Measurements from ENCODE around the gene ANKS1B.

ANKS1B gene

DNA sequence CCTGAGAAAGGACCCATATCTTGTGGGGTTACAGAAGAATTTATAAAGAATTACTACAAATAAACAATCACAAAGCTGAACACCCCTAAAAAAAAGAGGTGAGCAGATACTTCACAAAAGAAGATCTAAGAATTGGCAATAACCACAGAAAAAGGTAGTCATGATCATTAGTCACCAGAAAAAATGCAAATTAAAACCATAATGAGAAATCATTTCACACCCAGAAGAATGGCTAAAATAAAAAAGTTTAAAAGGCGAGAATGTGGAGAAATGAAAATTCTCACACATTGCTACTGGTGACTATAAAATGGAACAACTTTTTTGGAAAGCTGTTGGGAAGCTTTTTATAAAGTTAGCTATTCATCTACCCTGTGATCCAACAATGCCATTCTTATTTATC, 545.3 kb downstream of the ANKS1B start:
- no peak for DNase-seq (ENCODE audit: low read depth)
- TF ChIP-seq, protein P1, sequence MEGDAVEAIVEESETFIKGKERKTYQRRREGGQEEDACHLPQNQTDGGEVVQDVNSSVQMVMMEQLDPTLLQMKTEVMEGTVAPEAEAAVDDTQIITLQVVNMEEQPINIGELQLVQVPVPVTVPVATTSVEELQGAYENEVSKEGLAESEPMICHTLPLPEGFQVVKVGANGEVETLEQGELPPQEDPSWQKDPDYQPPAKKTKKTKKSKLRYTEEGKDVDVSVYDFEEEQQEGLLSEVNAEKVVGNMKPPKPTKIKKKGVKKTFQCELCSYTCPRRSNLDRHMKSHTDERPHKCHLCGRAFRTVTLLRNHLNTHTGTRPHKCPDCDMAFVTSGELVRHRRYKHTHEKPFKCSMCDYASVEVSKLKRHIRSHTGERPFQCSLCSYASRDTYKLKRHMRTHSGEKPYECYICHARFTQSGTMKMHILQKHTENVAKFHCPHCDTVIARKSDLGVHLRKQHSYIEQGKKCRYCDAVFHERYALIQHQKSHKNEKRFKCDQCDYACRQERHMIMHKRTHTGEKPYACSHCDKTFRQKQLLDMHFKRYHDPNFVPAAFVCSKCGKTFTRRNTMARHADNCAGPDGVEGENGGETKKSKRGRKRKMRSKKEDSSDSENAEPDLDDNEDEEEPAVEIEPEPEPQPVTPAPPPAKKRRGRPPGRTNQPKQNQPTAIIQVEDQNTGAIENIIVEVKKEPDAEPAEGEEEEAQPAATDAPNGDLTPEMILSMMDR (conservative IDR thresholded peaks at IDR 0.05; ENCODE audit: control insufficient read depth, insufficient read depth, low read depth, low read length), result no peak
- H3K4me3 ChIP-seq (ENCODE audit: control insufficient read depth, low read depth, low read length), result no peak overlapping the region

DNA sequence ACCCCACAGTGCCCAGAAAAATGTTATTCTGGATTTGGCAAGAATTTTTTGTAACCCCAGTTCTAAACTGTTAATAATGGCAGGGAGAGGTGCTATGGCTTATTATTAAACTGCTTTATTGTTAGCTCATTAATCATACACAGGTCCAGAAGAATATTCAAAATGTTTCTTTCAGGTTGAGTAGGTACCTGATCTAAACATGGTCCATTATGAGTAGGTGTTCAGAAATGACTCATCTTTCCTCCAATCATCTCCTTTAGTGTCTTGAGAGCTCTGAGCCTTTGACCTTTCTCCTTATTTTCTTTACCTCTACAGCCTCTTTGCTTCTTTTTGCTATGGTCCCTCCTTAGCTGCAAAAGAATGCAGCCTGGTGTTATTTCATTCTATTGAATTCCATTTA, 548.2 kb downstream of the ANKS1B start:
- DNase-seq (ENCODE audit: low read depth), result no peak
- TF ChIP-seq, protein P1 (conservative IDR thresholded peaks at IDR 0.05; ENCODE audit: control insufficient read depth, insufficient read depth, low read depth, low read length), result no peak
- H3K4me3 ChIP-seq (ENCODE audit: control insufficient read depth, low read depth, low read length), result no peak overlapping the region

DNA sequence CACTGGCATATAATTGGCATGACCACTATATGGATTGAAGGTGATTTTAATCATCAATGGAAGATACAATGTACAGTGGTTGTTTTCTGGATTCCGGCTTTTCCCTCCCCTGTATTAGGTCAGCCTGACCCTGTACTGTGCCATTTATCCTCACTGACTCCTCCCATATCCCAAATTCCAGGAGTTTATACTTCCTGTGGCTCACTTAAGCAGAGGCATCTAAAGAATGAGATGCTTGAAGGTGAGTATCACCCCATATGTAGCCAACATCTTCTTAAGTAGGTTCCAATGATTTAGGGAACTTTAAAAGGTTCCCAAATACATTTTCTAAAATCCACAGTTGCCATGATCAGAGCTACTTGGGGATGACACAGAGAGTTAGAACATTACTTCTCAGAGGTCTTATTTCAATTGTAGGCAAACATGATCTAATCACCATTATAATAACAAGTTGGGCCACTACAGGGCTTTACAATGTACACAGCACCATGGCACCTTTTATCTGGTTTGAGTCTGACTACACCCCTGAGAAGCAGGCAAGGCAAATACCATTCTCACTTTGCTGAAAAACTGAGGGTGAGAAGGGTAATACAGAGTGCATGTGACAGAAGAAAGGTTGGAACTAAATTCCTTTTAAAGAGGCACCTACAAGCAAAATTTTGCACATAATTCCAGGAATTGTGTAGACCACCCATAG, 549.5 kb downstream of the ANKS1B start:
- TF ChIP-seq, protein P1 (conservative IDR thresholded peaks at IDR 0.05; ENCODE audit: control insufficient read depth, insufficient read depth, low read depth, low read length), result no peak
- no peak for DNase-seq (ENCODE audit: low read depth)
- no peak overlapping the region for H3K4me3 ChIP-seq (ENCODE audit: control insufficient read depth, low read depth, low read length)

DNA sequence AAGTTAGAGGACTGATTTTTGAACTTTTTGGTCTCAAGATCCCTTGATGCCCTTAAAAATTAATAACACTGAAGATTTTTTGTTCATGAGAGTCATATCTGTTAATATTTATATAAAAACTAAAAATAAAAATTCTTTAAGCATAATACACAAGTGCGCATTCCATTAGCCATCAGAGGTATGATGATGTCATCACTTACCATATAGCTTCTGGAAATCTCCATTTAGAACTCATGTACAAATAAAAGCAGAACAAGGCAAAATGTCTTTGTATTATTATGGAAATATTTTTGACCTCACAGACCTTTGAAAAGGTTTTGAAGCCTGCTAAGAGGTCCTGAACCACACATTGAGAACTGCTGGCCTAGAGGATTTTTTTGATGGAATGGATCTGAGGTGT, 551.6 kb downstream of the ANKS1B start:
- no peak for DNase-seq (ENCODE audit: low read depth)
- TF ChIP-seq, protein P1 (conservative IDR thresholded peaks at IDR 0.05; ENCODE audit: control insufficient read depth, insufficient read depth, low read depth, low read length), result no peak
- H3K4me3 ChIP-seq (ENCODE audit: control insufficient read depth, low read depth, low read length), result no peak overlapping the region

DNA sequence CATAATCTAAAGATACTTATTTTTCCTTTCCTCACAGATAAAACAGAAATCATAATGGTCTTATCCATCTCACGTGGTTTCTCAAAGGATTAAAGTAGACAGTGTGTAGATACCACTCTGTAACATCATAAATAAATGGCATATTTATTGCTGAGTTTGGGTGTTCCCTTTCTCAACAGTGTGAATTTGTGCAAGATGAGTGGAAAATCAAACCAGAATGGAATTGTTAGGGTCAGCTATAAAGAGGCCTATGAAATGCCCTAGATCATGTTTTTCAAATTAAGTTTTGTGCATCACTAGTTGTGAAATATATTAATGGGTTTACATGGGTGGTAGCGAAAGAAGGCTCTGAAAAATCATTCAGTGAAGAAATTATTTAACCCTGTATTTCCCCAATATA, 553.5 kb downstream of the ANKS1B start:
- no peak overlapping the region for H3K4me3 ChIP-seq (ENCODE audit: control insufficient read depth, low read depth, low read length)
- no peak for DNase-seq (ENCODE audit: low read depth)
- TF ChIP-seq, protein P1 (conservative IDR thresholded peaks at IDR 0.05; ENCODE audit: control insufficient read depth, insufficient read depth, low read depth, low read length), result no peak

DNA sequence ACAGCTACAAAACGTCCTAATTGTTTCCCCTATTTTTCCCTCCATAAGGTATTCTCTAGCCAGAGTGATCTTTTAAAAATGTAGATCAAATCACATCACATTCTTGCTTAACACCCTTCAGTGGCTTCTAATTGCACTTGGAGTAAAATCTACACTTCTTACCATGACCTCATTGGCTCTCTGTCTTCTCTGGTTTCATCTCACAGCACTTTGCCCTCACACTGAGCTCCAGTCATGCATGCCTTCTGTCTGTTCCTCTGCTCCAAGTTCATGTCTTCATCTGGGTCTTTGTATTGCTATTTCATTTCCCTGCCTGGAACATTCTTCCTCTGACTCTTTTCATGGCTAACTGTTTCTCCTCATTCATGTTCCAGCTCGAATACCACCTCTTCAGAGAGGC, 557.6 kb downstream of the ANKS1B start:
- TF ChIP-seq, protein P1 (conservative IDR thresholded peaks at IDR 0.05; ENCODE audit: control insufficient read depth, insufficient read depth, low read depth, low read length), result no peak

DNA sequence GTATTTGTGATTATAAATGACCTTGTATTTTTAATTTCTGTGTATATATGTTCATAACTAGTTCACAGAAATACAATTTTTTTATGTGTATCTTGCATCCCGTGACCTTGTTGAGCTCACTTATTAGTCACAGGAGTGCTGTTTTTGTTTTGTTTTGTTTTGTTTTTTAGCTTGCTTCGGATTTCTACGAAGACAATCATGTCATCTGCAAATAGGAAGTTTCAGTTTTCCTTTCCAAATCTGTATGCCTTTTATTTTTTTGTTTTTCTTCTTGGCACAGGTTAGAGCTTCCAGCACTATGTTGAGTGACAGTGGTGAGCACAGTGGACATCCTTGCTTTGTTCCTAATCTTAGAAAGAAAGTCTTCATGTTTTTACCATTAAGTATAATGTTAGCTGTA, 566.4 kb downstream of the ANKS1B start:
- no peak for DNase-seq (ENCODE audit: low read depth)
- TF ChIP-seq, protein P1 (conservative IDR thresholded peaks at IDR 0.05; ENCODE audit: control insufficient read depth, insufficient read depth, low read depth, low read length), result no peak

More for the DNA sequence above, 557.6 kb downstream of the ANKS1B start:
- H3K4me3 ChIP-seq (ENCODE audit: control insufficient read depth, low read depth, low read length), result no peak overlapping the region
- no peak for DNase-seq (ENCODE audit: low read depth)

More for the DNA sequence above, 566.4 kb downstream of the ANKS1B start:
- no peak overlapping the region for H3K4me3 ChIP-seq (ENCODE audit: control insufficient read depth, low read depth, low read length)

All from fibroblast of mammary gland (primary cell).